Activated CD4-positive, alpha-beta memory T cell treated with anti-CD3 and anti-CD28 coated beads, Interleukin-2, amount 10 ng/mL, durations not matched to agents 7 days and 5 days (primary cell): ENCODE results near the gene MYO5B. TPM values are rescaled to one million over a fixed set of nuclear protein-coding genes. Genes with fewer than 3 reads are reported as not detected.
"Not testable (repeated sequence)": the region's sequence is repeated elsewhere in the genome, so short reads cannot be mapped to it uniquely, and the experiment has no call there.

ENCODE experiments used
- CTCF ChIA-PET: fragments of 350-600 bp; sonication (Branson Sonifier 250); formaldehyde crosslinking; loops from one replicate; lab custom pipeline; 2021; ENCODE audit warnings: antibody characterized with exemption, inconsistent platforms; lab: Charles Lee
- POLR2A ChIA-PET: fragments of 350-600 bp; sonication (Branson Sonifier 250); formaldehyde crosslinking; loops from one replicate; lab custom pipeline; 2021; ENCODE audit warnings: antibody characterized with exemption; lab: Charles Lee
- DNase-seq: peaks from one replicate; pipeline ENCODE4 v3.0.0-alpha.2; 2020
- H3K27ac Mint-ChIP-seq: one replicate; pipeline ENCODE4 v1.8.0; 2021; ENCODE audit warnings: mild to moderate bottlenecking, mixed read lengths
- H3K27me3 Mint-ChIP-seq: one replicate; pipeline ENCODE4 v1.8.0; 2021; ENCODE audit warnings: mixed read lengths
- H3K36me3 Mint-ChIP-seq: one replicate; pipeline ENCODE4 v1.8.0; 2021; ENCODE audit warnings: low read depth, mixed read lengths
- H3K4me1 Mint-ChIP-seq: one replicate; pipeline ENCODE4 v1.8.0; 2021; ENCODE audit warnings: mixed read lengths
- H3K4me3 Mint-ChIP-seq: one replicate; pipeline ENCODE4 v1.8.0; 2021; ENCODE audit warnings: mild to moderate bottlenecking, mixed read lengths
- H3K9me3 Mint-ChIP-seq: one replicate; pipeline ENCODE4 v1.8.0; 2021; ENCODE audit warnings: mixed read lengths
- total RNA-seq, 2 experiments: library from RNA; stranded (reverse); gene quantifications; one replicate each; pipeline ENCODE4 v1.2.3, GENCODE V29; 2021

The MYO5B gene
- total RNA-seq, 2 experiments from 2014 or later, result not detected

GRCh38 chr18:49784427-49785185 is 410.3 kb downstream of the MYO5B start:
- Mint-ChIP-seq H3K4me1 (peaks cover 45% of the 10 kb centered on the region), H3K36me3 (peaks cover 63% of the 10 kb centered on the region), H3K4me3 (no peak overlapping the region), H3K27me3 (no peaks in the 10 kb centered on the region), H3K27ac (no peak overlapping the region), H3K9me3 (no peaks in the 10 kb centered on the region)
- DNase-seq, result no peak
- ChIA-PET CTCF (interaction anchor here (1.1 to 1.5 kb wide), 2 partner anchors 34 to 77 kb away, joined by 3 to 4 read pairs; no protein-coding TSS in a partner anchor), POLR2A (interaction anchor here (1.0 kb wide), 1 partner anchor 27 kb away, joined by 4 read pairs; no protein-coding TSS in a partner anchor)

DNA sequence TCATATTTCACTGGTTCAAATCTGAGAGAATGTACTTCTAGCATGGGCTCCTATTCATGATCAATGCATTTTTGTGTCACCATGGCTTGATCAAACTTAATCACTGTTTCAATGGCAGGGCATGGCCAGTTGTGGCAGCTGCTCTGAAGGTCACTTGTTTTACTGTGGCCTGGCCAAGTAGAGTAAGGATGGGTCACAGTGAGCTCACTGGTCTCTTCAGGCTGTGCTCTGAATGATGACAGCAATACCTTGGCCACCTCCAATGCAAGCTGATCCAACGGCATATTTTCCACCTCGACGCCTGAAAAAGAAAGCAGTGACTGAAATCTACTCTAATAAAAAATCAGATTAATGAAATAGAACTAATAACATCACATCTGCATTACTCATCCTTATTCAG is 411.3 kb downstream of the MYO5B start:
- H3K27me3 Mint-ChIP-seq, DNase-seq, H3K4me3 Mint-ChIP-seq, H3K9me3 Mint-ChIP-seq, POLR2A ChIA-PET, H3K27ac Mint-ChIP-seq: not testable (repeated sequence)
- H3K36me3 Mint-ChIP-seq, result peaks cover 64% of the 10 kb centered on the region
- H3K4me1 Mint-ChIP-seq, result peaks cover 36% of the 10 kb centered on the region
- CTCF ChIA-PET, result interaction anchor here (0.6 to 1.1 kb wide), 3 partner anchors 33 to 75 kb away, joined by 3 read pairs; no protein-coding TSS in a partner anchor

DNA sequence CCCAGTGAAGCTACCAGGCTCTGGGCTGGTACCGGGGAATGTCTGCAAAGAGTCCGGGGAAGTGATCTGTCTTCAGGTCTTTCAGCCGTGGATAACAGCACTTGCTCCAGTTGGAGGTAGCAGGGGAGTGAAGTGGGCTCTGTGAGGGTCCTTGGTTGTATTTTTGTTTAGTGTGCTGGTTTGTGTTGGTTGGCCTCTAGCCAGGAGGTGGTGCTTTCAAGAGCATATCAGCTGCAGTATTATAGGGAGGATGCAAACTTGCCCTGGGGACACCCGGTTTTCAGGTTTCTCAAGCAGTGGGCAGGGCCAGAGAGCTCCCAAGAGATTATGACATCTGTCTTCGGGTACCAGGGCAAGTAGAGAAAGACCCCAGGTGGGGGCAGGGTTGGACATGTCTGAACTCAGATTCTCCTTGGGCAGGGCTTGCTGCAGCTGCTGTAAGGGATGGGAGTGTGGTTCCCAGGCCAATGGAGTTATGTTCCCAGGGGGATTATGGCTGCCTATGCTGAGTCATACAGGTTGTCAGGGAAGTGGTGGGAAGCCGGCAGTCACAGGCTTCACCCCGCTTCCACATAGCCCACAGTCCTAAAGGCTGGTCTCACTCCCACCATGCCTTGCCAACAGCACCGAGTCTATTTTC is 416.0 kb downstream of the MYO5B start:
- peaks cover 2% of the 10 kb centered on the region for H3K4me1 Mint-ChIP-seq
- H3K27ac Mint-ChIP-seq, result no peak overlapping the region
- DNase-seq, result no peak
- ChIA-PET CTCF (no interaction called here), POLR2A (no interaction called here)
- peaks cover 4% of the 10 kb centered on the region for H3K27me3 Mint-ChIP-seq
- no peak overlapping the region for H3K4me3 Mint-ChIP-seq
- H3K9me3 Mint-ChIP-seq, result peaks cover 8% of the 10 kb centered on the region
- H3K36me3 Mint-ChIP-seq, result peaks cover 52% of the 10 kb centered on the region

Other genes starting within 250 kb of the MYO5B start
- gene CFAP53, start 71.3 kb upstream of the MYO5B start, total RNA-seq, result under 1 TPM; 0.50 to 0.83 TPM
- 100 to 1,000 TPM; 103 to 106 TPM for gene MBD1, start 86.4 kb upstream of the MYO5B start, total RNA-seq
- 100 to 1,000 TPM; 128 to 133 TPM for gene CXXC1, start 92.5 kb upstream of the MYO5B start, total RNA-seq
- gene SKA1, start 179.9 kb upstream of the MYO5B start, total RNA-seq, result 10 to 100 TPM; 44.6 to 45.6 TPM